Nephron (organoid): ENCODE results near the gene TPRG1L.

Experiments used
- H3K27ac Mint-ChIP-seq, 3 experiments: 2 replicates each; pipeline ENCODE4 v1.8.0; 2020; ENCODE audit warnings: mixed read lengths in 3 of 3, mild to moderate bottlenecking in 2 of 3, moderate library complexity in 1 of 3
- H3K27me3 Mint-ChIP-seq: 2 replicates; pipeline ENCODE4 v1.8.0; 2021; ENCODE audit warnings: low read depth, mild to moderate bottlenecking, moderate library complexity, mixed read lengths
- H3K36me3 Mint-ChIP-seq: 2 replicates; pipeline ENCODE4 v1.8.0; 2020; ENCODE audit warnings: low read depth, mixed read lengths
- H3K4me1 Mint-ChIP-seq: 2 replicates; pipeline ENCODE4 v1.8.0; 2020; ENCODE audit warnings: mixed read lengths
- H3K4me3 Mint-ChIP-seq, 3 experiments: 2 replicates each; pipeline ENCODE4 v1.8.0; 2020; ENCODE audit warnings: mild to moderate bottlenecking in 3 of 3, mixed read lengths in 3 of 3, moderate library complexity in 2 of 3
- H3K9me3 Mint-ChIP-seq: 2 replicates; pipeline ENCODE4 v1.8.0; 2020; ENCODE audit warnings: mixed read lengths
- TF ChIP-seq, protein P1 (sequence below), 3 experiments: fragments of 200-600 bp; sonication (generic); IDR thresholded peaks; one replicate each; pipeline ENCODE4 v1.5.0; 2021; ENCODE audit warnings: antibody characterized with exemption in 3 of 3; ENCODE audit not compliant: unreplicated experiment in 3 of 3

Gene TPRG1L

DNA sequence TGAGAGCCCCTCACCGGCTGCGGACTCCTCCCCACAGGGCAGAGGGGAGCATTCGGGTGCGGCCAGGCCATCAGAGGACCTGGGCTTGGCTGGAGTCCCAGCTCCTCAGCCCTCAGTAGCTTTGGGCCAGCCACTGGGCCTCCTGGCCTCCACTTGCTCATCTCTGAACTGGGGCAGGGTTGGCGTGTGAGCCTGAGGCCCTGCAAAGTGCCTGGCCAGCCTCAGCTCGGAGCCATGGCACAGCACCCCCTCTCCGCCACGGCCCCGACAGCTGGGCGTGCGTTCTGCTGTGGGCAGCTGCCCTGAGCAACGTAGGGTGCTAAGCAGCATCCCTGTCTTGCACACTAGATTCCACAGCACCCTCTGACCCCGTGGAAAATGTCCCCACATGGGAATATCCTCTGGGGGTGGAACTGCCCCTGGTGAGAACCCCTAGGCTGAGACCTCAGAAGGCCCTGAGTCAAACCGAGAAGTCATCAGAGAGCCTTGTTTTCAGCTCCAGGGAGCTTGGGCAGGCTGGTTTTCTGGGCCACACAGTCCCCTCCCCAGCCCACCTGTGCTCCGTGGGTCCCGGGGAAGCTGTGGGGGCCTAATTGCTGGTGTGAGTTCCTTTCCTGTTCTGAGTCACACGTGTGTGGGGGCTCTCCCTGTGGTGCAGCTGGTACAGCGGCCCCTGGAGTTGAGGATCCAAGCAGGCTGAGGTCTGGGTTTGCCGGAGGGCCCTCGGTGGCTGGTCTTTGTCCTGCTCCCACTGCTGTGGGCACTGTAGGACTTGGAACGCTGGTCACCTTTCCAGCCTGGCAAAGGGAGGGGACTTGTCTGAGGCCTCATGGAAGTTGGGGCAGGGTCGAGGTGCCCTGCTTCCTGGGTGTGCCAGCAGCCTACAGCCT, 52.0 kb downstream of the TPRG1L start:
- Mint-ChIP-seq H3K27ac (no peak overlapping the region), H3K27me3 (peaks cover 52% of the 10 kb centered on the region), H3K4me1 (peaks cover 7% of the 10 kb centered on the region), H3K4me3 (no peak overlapping the region), H3K36me3 (no peaks in the 10 kb centered on the region), H3K9me3 (no peaks in the 10 kb centered on the region)
- TF ChIP-seq, protein P1, sequence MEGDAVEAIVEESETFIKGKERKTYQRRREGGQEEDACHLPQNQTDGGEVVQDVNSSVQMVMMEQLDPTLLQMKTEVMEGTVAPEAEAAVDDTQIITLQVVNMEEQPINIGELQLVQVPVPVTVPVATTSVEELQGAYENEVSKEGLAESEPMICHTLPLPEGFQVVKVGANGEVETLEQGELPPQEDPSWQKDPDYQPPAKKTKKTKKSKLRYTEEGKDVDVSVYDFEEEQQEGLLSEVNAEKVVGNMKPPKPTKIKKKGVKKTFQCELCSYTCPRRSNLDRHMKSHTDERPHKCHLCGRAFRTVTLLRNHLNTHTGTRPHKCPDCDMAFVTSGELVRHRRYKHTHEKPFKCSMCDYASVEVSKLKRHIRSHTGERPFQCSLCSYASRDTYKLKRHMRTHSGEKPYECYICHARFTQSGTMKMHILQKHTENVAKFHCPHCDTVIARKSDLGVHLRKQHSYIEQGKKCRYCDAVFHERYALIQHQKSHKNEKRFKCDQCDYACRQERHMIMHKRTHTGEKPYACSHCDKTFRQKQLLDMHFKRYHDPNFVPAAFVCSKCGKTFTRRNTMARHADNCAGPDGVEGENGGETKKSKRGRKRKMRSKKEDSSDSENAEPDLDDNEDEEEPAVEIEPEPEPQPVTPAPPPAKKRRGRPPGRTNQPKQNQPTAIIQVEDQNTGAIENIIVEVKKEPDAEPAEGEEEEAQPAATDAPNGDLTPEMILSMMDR (IDR thresholded peaks at IDR 0.05; ENCODE audit: unreplicated experiment in 3 of 3): no peak

DNA sequence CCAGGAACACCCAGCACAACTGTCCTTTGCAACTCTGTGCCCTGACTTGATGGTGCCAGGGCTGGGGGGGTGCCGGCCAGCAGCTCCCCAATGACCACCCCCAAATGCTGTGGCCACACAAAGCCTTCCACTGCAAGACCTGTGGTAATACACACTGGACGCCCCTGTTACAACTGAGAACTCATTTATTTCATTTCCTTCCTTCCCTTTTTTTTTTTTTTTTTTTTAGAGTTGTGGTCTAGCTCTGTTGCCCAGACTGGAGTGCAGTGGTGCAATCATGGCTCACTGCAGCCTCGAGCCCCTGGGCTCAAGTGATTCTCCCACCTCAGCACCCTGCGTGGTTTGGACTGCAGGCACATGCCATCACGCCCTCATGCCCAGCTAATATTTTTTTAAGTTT, 52.7 kb downstream of the TPRG1L start:
- no peak overlapping the region for H3K27ac Mint-ChIP-seq
- peaks cover 47% of the 10 kb centered on the region for H3K27me3 Mint-ChIP-seq
- TF ChIP-seq, protein P1 (IDR thresholded peaks at IDR 0.05; ENCODE audit: unreplicated experiment in 3 of 3): no peak
- peaks cover 7% of the 10 kb centered on the region for H3K4me1 Mint-ChIP-seq
- H3K36me3 Mint-ChIP-seq: no peaks in the 10 kb centered on the region
- no peaks in the 10 kb centered on the region for H3K9me3 Mint-ChIP-seq
- H3K4me3 Mint-ChIP-seq: no peak overlapping the region

DNA sequence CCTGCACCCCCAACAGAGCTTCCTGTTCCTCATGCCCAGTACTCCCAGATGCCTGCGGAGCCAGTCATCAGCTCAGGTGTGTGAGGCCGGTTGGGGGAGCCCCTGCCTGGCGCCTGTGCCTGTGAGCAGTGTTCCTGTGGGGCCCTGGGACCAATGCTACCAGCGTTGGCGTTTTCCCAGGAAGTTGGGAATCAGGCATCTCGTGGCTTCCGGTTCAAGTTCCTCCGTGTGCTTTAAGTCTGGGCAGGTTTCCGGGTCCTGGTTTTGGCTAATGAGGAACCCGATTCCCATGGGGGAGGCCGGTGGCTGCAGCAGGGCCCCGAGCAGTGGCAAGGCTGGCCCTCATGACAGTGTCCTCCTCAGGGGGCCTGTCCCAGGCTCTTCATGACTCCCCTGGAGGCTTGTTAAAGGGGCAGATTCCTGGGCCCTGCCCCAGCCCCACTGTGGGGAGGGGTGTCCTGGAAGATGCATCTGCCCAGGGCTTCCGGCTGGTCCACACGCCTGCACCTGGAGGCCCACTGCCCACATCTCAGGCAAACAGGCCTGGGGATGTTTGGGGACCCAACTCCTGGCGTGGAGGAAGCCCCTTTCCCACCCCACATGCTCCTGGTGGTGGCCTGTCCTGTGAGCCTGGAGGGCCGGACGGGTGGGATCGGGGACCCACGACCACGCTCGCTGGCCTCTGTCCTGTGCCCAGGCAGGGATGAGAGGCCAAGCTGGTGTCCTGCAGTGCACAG, 53.7 kb downstream of the TPRG1L start:
- no peaks in the 10 kb centered on the region for H3K9me3 Mint-ChIP-seq
- TF ChIP-seq, protein P1 (IDR thresholded peaks at IDR 0.05; ENCODE audit: unreplicated experiment in 3 of 3): no peak

DNA sequence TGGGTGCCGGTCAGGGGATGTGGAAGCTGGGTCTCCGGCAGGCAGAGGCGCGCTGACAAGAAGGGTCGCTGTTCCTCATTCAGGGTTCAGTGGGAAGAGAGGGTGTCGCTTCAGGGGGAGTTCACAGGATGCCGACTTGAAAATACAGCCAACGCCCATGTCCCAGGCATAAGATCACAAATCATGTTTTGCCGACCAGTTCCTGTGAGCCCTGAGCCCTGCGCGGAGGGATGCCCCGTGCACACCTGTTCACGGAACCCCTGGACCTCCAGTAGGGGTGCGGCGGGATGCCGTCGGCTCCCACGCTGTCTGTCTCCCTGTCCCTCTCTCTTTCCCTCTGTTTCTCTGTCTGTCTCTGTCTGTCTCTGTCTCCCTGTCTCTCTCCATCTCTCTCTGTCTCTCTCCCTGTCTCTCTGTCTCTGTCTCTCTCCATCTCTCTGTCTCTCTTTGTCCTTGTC, 54.3 kb downstream of the TPRG1L start:
- no peaks in the 10 kb centered on the region for H3K36me3 Mint-ChIP-seq
- TF ChIP-seq, protein P1 (IDR thresholded peaks at IDR 0.05; ENCODE audit: unreplicated experiment in 3 of 3): no peak
- H3K9me3 Mint-ChIP-seq: no peaks in the 10 kb centered on the region
- H3K4me3 Mint-ChIP-seq: no peak overlapping the region
- H3K27ac Mint-ChIP-seq: no peak overlapping the region
- no peaks in the 10 kb centered on the region for H3K4me1 Mint-ChIP-seq
- peaks cover 40% of the 10 kb centered on the region for H3K27me3 Mint-ChIP-seq

More for the DNA sequence above, 53.7 kb downstream of the TPRG1L start:
- Mint-ChIP-seq H3K27ac (no peak overlapping the region), H3K36me3 (no peaks in the 10 kb centered on the region), H3K4me3 (no peak overlapping the region), H3K27me3 (peaks cover 43% of the 10 kb centered on the region), H3K4me1 (peaks cover 2% of the 10 kb centered on the region)
